ENCODE data around the gene TRIM10. TPM values are rescaled to one million over a fixed set of nuclear protein-coding genes. Genes with fewer than 3 reads are reported as not detected.

TRIM10 gene
- total RNA-seq, 4 donors from 2014 or later: 0.17 to 0.50 (median 0.42) TPM; not detected in 1

GRCh38 chr6:30175765-30176164, 14.8 kb upstream of the TRIM10 start:
- peaks cover 0 to 72% (median 21%) of the 10 kb centered on the region in 4 donors for H3K27me3 ChIP-seq
- no peaks in the 10 kb centered on the region for H3K36me3 ChIP-seq
- H3K4me3 ChIP-seq: no peak overlapping the region
- 90% methylated on average over 2 of the region's 2 CpGs for WGBS
- DNase-seq (ENCODE audit: extremely low spot score): no peak
- TF ChIP-seq POLR2AphosphoS5 (IDR thresholded peaks at IDR 0.05): no peak
- TF ChIP-seq, protein P1, sequence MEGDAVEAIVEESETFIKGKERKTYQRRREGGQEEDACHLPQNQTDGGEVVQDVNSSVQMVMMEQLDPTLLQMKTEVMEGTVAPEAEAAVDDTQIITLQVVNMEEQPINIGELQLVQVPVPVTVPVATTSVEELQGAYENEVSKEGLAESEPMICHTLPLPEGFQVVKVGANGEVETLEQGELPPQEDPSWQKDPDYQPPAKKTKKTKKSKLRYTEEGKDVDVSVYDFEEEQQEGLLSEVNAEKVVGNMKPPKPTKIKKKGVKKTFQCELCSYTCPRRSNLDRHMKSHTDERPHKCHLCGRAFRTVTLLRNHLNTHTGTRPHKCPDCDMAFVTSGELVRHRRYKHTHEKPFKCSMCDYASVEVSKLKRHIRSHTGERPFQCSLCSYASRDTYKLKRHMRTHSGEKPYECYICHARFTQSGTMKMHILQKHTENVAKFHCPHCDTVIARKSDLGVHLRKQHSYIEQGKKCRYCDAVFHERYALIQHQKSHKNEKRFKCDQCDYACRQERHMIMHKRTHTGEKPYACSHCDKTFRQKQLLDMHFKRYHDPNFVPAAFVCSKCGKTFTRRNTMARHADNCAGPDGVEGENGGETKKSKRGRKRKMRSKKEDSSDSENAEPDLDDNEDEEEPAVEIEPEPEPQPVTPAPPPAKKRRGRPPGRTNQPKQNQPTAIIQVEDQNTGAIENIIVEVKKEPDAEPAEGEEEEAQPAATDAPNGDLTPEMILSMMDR (IDR thresholded peaks at IDR 0.05): no peak
- no peak for TF ChIP-seq EP300 (IDR thresholded peaks at IDR 0.05)
- TF ChIP-seq POLR2A (IDR thresholded peaks at IDR 0.05; ENCODE audit: low read depth): no peak
- H3K4me1 ChIP-seq: peaks cover 7 to 11% (median 10%) of the 10 kb centered on the region in 4 donors
- peaks cover 0 to 8% (median 0%) of the 10 kb centered on the region in 4 donors for H3K9me3 ChIP-seq
- intact Hi-C loops (cut with DNase I): no loop called here
- no peak overlapping the region for H3K27ac ChIP-seq (replicated peaks in 1 of 4)

DNA sequence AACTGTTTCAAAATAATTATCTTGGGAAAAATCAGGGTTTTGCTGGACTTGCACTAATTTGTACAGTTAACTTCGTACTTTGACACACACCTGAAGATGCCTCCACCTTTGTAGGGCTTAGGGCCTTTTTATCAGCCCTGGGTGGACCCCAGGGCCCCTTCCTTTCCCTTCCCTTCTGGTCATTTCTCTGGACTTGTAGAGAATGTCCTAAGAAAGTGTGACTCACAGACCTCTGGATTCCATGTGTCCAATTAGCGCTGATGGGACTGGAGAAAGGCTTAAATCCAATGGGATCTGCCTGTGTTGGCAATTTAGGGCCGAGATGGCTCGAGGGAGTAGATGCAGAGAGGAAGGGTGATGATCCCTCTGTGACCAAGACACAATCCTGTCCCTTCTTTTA, 11.7 kb upstream of the TRIM10 start:
- no peak for DNase-seq (ENCODE audit: extremely low spot score)
- 93% methylated on average over 4 of the region's 4 CpGs for WGBS
- intact Hi-C loops (cut with DNase I): no loop called here
- no peak overlapping the region for H3K27ac ChIP-seq (replicated peaks in 1 of 4)
- H3K4me1 ChIP-seq: peaks cover 7 to 11% (median 10%) of the 10 kb centered on the region in 4 donors
- H3K9me3 ChIP-seq: no peaks in the 10 kb centered on the region
- no peaks in the 10 kb centered on the region for H3K36me3 ChIP-seq
- H3K4me3 ChIP-seq: no peak overlapping the region
- TF ChIP-seq, protein P1 (IDR thresholded peaks at IDR 0.05): no peak
- TF ChIP-seq EP300 (IDR thresholded peaks at IDR 0.05) (no peak), POLR2A (IDR thresholded peaks at IDR 0.05; ENCODE audit: low read depth) (no peak), POLR2AphosphoS5 (IDR thresholded peaks at IDR 0.05) (no peak)
- H3K27me3 ChIP-seq: peaks cover 0 to 82% (median 25%) of the 10 kb centered on the region in 4 donors

GRCh38 chr6:30171677-30172471, 10.9 kb upstream of the TRIM10 start:
- H3K27ac ChIP-seq (replicated peaks in 1 of 4): no peak overlapping the region
- intact Hi-C loops (cut with DNase I): no loop called here
- no peaks in the 10 kb centered on the region for H3K36me3 ChIP-seq
- peaks cover 0 to 90% (median 25%) of the 10 kb centered on the region in 4 donors for H3K27me3 ChIP-seq
- no peaks in the 10 kb centered on the region for H3K9me3 ChIP-seq
- DNase-seq (ENCODE audit: extremely low spot score): peak; percentile 82
- peak overlapping the region; percentile 4 to 36 (median 13) for H3K4me3 ChIP-seq
- TF ChIP-seq, protein P1 (IDR thresholded peaks at IDR 0.05): no peak
- TF ChIP-seq POLR2A (IDR thresholded peaks at IDR 0.05; ENCODE audit: low read depth) (no peak), POLR2AphosphoS5 (IDR thresholded peaks at IDR 0.05) (no peak), EP300 (IDR thresholded peaks at IDR 0.05) (no peak)
- H3K4me1 ChIP-seq: peaks cover 7 to 11% (median 10%) of the 10 kb centered on the region in 4 donors
- WGBS: 3% methylated on average over 31 of the region's 62 CpGs

GRCh38 chr6:30169658-30170614, 8.9 kb upstream of the TRIM10 start:
- Histone ChIP-seq H3K9me3 (no peaks in the 10 kb centered on the region), H3K4me1 (peaks cover 7 to 11% (median 10%) of the 10 kb centered on the region in 4 donors), H3K27ac (replicated peaks in 1 of 4) (no peak overlapping the region), H3K4me3 (no peak overlapping the region), H3K36me3 (no peaks in the 10 kb centered on the region), H3K27me3 (peaks cover 0 to 73% (median 25%) of the 10 kb centered on the region in 4 donors)
- intact Hi-C loops (cut with DNase I): no loop called here
- DNase-seq (ENCODE audit: extremely low spot score): peak; percentile 57
- no peak for TF ChIP-seq POLR2A (IDR thresholded peaks at IDR 0.05; ENCODE audit: low read depth)
- TF ChIP-seq, protein P1 (IDR thresholded peaks at IDR 0.05): peak; percentile 44 to 73 (median 48)
- WGBS: 27% methylated on average over 7 of the region's 7 CpGs
